OCI-LY1 (cell line): ENCODE results near the gene DTX3.

ENCODE experiments used
- CTCF ChIP-seq: fragments of 200-600 bp; sonication (generic), shearing (Covaris generic); IDR thresholded peaks from 2 replicates; pipeline ENCODE4 v1.5.1; 2017; ENCODE audit warnings: mild to moderate bottlenecking, antibody characterized with exemption, low read length, moderate library complexity, mixed read lengths
- EZH2 ChIP-seq: fragments of 200-600 bp; sonication (generic), shearing (Covaris generic); IDR thresholded peaks from 2 replicates; pipeline ENCODE4 v1.8.0; 2017; ENCODE audit warnings: borderline replicate concordance, mixed run types, mild to moderate bottlenecking, antibody characterized with exemption, low read length, moderate library complexity, mixed read lengths

GRCh38 chr12:57603815-57604453 lies 690 bp upstream of the DTX3 start:
- TF ChIP-seq CTCF (no peak), EZH2 (no peak)
